ENCODE measurements around the gene KLF11.

- TF ChIP-seq, protein P1, sequence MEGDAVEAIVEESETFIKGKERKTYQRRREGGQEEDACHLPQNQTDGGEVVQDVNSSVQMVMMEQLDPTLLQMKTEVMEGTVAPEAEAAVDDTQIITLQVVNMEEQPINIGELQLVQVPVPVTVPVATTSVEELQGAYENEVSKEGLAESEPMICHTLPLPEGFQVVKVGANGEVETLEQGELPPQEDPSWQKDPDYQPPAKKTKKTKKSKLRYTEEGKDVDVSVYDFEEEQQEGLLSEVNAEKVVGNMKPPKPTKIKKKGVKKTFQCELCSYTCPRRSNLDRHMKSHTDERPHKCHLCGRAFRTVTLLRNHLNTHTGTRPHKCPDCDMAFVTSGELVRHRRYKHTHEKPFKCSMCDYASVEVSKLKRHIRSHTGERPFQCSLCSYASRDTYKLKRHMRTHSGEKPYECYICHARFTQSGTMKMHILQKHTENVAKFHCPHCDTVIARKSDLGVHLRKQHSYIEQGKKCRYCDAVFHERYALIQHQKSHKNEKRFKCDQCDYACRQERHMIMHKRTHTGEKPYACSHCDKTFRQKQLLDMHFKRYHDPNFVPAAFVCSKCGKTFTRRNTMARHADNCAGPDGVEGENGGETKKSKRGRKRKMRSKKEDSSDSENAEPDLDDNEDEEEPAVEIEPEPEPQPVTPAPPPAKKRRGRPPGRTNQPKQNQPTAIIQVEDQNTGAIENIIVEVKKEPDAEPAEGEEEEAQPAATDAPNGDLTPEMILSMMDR (IDR thresholded peaks at IDR 0.05): no peak
- TF ChIP-seq POLR2AphosphoS5 (IDR thresholded peaks at IDR 0.05) (no peak), POLR2A (IDR thresholded peaks at IDR 0.05) (no peak)
Measured at GRCh38 chr2:10075101-10075500, 31.8 kb downstream of the KLF11 start.

All from breast epithelium (tissue), 3 donors.